NCI-H526 treated with DMSO at 0.1 percent for 48 hours (cell line): ENCODE data around the gene KCNJ14.
"Not testable (repeated sequence)": the region's sequence is repeated elsewhere in the genome, so short reads cannot be mapped to it uniquely, and the experiment has no call there.

ENCODE experiments used
- DNase-seq: peaks from one replicate; lab custom pipeline; 2025; lab: John Stamatoyannopoulos, UW

The KCNJ14 gene

GRCh38 chr19:48471836-48472235, 16.5 kb downstream of the KCNJ14 start:
- no peak for DNase-seq

- DNase-seq = no peak
These were observed 18.0 kb downstream of the KCNJ14 start for GRCh38 chr19:48473161-48473966.

DNA sequence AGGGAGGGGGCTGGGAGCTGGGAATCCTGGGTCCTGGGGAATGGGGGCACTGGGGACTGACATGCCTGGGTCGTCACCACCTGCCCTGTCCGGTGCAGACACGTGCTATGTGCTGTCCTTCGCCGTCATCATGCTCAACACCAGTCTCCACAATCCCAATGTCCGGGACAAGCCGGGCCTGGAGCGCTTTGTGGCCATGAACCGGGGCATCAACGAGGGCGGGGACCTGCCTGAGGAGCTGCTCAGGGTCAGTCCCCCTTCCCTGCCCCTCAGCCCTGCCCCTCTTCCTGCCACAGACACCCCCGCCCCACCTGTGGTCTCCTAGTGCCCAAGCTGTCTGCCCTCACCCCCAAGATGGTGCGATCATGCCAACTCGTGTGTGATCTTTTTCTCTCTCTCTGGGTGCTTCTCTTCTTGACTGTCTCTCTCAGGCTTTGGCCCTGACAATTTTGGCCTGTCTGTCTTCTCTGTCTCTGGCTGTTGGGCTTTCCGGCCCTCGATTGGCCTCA, 18.8 kb downstream of the KCNJ14 start:
- no peak for DNase-seq

DNA sequence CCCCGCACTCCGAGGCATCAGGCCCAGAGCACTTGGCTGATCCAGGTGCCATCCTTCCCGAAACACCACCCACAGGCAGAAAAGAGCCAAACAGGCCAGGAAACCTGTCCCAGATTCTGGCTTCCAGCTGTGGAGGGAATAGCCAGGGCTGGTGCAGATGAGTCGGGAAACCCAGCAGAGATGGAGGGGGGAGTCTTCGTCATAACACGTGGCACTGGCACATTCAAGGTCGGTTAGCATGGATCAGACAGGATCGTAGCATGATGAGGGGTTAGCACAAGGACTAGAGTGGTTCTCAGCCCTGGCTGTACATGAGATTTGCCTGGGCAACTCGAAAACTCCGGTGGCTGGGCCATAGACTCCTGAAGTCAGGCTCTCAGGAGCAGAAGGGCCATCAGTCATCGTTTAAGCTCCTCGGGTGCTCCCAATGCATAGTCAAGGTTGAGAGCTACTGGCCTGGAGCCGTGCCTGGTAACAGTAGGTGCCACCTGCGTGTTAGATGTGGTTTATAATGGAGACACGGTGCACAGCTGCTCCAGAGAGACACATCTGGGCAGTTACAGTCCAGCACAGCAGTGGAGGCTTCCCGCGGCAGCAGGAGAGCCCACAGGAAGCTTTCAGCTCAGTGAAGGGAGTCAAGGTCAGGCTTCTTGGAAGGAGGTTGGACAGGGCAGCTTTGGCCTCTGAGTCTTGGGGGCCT, 20.1 kb downstream of the KCNJ14 start:
- no peak for DNase-seq

DNA sequence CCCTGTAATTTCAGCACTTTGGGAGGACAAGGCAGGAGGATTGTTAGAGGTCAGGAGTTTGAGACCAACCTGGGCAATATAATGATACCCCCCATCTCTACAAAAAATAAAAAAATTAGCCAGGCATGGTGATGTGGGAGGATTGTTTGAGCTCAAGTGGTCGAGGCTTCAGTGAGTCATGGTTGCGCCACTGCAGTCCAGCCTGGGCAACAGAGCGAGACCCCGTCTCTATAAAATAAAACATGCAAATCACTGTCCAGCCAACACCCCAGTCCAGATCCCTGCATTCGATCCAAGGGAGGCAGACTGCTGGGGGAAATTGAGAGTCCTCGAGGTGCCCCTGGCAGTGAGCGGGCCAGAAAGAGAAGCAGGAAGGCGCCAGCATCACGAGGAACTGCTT, 20.8 kb downstream of the KCNJ14 start:
- DNase-seq = no peak

- DNase-seq = no peak
These were observed 21.8 kb downstream of the KCNJ14 start for GRCh38 chr19:48477067-48477685.

- no peak for DNase-seq
These were observed 22.4 kb downstream of the KCNJ14 start for GRCh38 chr19:48477698-48478338.

DNA sequence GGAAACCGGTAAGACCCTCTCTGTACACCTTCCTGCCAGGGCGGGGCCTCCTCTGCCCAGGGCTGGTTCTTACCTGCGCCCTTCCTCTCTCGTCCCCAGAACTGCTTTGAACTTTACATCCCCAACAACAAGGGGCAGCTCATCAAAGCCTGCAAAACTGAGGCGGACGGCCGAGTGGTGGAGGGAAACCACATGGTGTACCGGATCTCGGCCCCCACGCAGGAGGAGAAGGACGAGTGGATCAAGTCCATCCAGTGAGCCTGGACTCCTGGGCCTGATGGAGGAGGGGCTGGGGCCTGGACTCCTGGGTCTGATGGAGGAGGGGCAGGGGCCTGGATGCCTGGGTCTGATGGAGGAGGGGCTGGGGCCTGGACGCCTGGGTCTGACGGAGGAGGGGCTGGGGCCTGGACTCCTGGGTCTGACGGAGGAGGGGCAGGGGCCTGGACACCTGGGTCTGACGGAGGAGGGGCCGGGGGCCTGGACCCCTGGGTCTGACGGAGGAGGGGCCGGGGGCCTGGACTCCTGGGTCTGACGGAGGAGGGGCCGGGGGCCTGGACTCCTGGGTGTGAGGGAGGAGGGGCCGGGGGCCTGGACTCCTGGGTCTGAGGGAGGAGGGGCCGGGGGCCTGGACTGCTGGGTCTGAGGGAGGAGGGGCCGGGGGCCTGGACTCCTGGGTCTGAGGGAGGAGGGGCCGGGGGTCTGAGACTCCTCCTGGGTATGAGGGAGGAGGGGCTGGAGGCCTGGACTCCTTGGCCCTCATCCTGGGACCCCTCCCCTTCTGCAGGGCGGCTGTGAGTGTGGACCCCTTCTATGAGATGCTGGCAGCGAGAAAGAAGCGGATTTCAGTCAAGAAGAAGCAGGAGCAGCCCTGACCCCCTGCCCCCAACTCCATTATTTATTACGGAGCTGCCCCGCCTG, 23.2 kb downstream of the KCNJ14 start:
- no peak for DNase-seq

- no peak for DNase-seq
These were observed 24.3 kb downstream of the KCNJ14 start for GRCh38 chr19:48479686-48480085.

GRCh38 chr19:48480183-48480557, 24.8 kb downstream of the KCNJ14 start:
- DNase-seq = no peak

DNA sequence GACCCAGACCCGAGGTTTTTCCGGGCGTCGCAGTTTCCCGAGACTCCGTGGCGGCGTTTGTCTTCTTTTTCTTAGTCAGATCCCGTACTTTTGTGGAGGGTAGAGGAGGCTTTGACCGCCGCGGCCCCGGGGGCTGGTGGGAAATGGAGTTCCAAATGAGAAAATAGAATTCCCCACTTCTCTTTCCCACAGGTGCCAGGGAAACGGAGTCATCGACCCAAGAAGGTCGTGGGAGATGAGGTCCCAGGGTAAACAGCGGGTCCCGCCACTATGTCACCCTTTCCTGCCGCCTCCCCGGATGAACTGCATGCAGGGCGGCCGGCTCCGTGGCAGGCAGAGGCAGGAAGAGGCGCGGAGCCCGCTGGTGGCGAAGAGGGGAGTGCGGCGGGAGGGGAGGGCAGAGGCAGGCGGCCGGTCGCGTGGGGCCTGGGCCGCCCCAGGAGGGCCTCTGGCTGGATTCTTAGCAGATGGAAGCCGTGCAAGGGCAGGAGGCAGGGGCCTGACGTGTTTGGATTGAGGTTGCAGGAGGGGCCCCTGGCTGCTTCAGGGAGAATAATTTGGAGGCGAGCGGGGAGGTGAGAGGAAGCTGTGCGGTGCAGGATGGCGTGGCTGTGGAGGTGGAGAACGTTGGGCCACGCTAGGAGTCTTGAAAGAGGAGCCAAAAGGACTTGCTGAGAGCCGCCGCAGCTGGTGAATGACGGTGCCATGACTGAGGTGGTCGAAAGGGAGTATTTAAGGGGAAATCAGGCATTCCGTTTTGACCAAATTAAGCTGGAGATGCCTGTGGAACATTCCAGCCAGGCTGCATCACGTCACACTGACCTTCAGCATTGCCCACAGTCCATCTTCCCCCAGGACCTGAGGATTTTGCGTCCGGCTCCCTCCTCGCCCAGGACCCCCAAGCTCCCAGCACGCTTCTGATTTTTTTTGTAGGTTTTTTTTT, 25.5 kb downstream of the KCNJ14 start:
- DNase-seq = no peak

- no peak for DNase-seq
These were observed 26.7 kb downstream of the KCNJ14 start for GRCh38 chr19:48481846-48482639.

GRCh38 chr19:48483301-48483700, 27.9 kb downstream of the KCNJ14 start:
- no peak for DNase-seq

- DNase-seq = no peak
These were observed 29.0 kb downstream of the KCNJ14 start for GRCh38 chr19:48484247-48484893.

DNA sequence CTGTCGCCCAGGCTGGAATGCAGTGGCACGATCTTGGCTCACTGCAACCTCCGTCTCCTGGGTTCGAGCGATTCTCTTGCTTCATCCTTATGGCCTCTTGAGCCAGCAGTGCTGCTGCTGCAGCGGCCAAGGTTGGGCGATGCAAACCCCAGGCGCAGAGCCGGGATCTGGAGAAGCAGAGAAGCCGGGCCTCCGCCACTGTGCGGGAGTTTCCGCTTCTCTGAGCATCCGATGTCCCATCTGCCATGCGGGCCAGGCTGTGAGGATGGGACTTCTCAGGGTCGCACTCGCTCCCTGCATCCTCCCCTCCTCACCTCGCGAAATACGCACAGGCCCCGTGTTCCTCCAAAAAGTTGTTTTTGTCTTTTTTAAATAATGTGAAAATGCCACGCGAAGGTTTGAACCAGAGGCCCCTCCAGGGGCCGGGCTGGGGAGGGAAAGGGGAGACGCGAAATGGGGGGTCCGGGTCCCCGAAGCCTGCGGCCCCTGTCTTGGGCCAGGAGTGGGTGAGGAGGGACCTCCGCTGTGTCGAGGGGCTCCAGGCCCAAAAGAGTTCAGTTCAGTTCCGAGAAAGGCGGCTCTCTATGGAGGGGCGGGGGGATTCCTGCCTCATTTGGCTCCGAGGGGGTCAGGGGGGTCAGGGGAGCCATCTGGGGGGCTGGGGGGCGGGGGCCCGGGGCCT, 29.7 kb downstream of the KCNJ14 start:
- DNase-seq = no peak

- DNase-seq = not testable (repeated sequence)
These were observed 31.3 kb downstream of the KCNJ14 start for GRCh38 chr19:48486706-48487105.

DNA sequence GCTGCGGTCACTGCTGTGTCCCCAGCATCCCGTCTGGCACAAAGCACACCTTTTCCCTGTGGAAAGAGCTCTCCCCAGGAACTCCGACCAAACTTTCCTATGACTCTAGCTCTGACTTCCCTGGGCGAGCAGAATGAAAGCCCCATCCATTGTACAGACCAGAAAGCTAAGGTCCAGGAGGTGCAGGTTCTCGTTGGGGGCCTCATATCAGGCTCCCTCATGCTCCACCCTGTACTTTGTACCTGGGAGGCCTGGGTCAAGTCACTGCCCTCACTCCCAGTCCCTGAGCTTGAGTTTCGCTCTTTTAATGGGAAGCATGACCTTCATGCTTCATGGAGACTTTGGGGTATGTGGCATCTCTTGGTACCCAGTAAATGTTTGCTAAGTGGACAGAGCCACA, 32.2 kb downstream of the KCNJ14 start:
- no peak for DNase-seq

GRCh38 chr19:48487948-48488347, 32.6 kb downstream of the KCNJ14 start:
- DNase-seq = no peak
